GM23248 (cell line): ENCODE results near the gene CNTNAP4.

ENCODE experiments used
- EZH2 ChIP-seq: fragments of 200-600 bp; sonication (generic); IDR thresholded peaks from 2 replicates; pipeline ENCODE4 v1.6.1; 2018; ENCODE audit warnings: antibody characterized with exemption, mild to moderate bottlenecking; ENCODE audit not compliant: insufficient read depth, poor library complexity, severe bottlenecking
- EZH2phosphoT487 ChIP-seq: fragments of 200-600 bp; sonication (generic); IDR thresholded peaks from 2 replicates; pipeline ENCODE4 v1.6.1; 2018; ENCODE audit warnings: antibody characterized with exemption, moderate library complexity, mild to moderate bottlenecking, low read depth; ENCODE audit not compliant: insufficient read depth

DNA sequence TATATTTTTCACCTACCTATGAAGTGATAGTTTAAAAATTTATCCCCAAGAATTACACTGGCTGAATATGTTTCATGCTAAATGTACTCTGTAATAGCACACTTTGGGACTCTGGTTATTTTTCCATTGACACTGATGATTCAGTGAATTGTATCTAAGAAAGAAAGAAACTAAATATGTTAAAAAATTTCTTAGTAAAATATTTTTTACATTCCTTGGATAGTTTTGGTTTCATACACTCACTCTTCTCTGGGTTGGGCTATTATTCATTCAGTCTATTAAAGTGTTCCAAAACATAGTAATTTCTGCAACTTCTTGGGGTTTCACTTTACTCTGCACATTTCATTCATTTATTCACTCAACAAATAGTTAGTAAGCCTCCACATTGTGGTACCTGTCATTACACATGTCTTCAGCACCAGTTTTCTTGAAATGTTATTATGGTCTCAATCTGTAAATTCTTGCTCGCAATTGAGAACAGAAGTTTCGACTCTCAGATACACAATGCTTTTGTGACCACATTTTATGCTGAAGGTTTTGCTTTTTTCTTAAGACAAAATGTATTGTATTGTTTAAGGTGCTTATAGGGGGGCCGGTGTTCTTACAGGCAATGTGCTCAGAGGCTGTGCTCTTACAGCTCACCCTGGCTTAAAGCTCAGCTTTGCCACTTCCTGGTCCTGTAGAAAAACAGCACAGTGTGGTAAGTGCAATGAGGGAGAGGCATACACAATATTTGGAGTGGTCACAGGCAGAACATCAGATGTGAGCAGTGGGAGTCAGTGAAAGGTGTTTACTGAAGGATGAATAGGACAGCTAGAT, 17.4 kb downstream of the CNTNAP4 start:
- TF ChIP-seq EZH2phosphoT487 (no peak), EZH2 (no peak)
